Measurements from ENCODE around the gene HEPN1.

DNA sequence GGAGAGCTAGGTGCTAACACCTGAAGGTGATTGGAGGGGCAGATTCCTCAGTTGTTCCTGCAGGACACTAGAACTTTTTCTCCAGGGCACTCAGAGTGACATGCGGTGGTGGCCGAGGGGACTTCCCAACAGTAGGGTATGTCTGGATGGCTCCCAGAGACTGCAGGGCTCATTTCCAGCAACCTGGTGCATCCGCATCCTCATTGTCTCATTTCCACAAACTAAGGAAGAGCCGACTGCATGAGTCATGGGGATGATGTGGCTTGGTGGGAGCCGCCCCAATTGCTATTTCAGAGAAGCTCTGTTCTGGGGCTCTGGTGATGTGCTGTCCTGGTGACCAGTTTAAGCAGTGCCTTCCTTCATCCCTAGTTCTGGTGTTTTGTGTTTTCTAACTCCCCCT, 18.6 kb upstream of the HEPN1 start:
- TF ChIP-seq EZH2 (IDR thresholded peaks at IDR 0.05; ENCODE audit: low read depth), result no peak
- TF ChIP-seq, protein P1, sequence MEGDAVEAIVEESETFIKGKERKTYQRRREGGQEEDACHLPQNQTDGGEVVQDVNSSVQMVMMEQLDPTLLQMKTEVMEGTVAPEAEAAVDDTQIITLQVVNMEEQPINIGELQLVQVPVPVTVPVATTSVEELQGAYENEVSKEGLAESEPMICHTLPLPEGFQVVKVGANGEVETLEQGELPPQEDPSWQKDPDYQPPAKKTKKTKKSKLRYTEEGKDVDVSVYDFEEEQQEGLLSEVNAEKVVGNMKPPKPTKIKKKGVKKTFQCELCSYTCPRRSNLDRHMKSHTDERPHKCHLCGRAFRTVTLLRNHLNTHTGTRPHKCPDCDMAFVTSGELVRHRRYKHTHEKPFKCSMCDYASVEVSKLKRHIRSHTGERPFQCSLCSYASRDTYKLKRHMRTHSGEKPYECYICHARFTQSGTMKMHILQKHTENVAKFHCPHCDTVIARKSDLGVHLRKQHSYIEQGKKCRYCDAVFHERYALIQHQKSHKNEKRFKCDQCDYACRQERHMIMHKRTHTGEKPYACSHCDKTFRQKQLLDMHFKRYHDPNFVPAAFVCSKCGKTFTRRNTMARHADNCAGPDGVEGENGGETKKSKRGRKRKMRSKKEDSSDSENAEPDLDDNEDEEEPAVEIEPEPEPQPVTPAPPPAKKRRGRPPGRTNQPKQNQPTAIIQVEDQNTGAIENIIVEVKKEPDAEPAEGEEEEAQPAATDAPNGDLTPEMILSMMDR (conservative IDR thresholded peaks at IDR 0.05), result no peak
